Activated CD8-positive, alpha-beta T cell treated with anti-CD3 and anti-CD28 coated beads for 36 hours (primary cell): ENCODE measurements around the gene ZNF92. TPM values are rescaled to one million over a fixed set of nuclear protein-coding genes. Genes with fewer than 3 reads are reported as not detected.

ENCODE experiments used
- ATAC-seq: fragments of 200-7000 bp; cut with Tn5 transposase; one replicate; pipeline ENCODE4 v1.10.0; 2021; ENCODE audit warnings: mild to moderate bottlenecking, moderate library complexity
- CTCF ChIA-PET: fragments of 350-600 bp; sonication (Branson Sonifier 250); formaldehyde crosslinking; loops from one replicate; lab custom pipeline; 2021; ENCODE audit warnings: antibody characterized with exemption; lab: Charles Lee
- POLR2A ChIA-PET: fragments of 350-600 bp; sonication (Branson Sonifier 250); formaldehyde crosslinking; loops from one replicate; lab custom pipeline; 2021; ENCODE audit warnings: antibody characterized with exemption; lab: Charles Lee
- DNase-seq: peaks from one replicate; pipeline ENCODE4 v3.0.0-alpha.2; 2020
- H3K27ac Mint-ChIP-seq: one replicate; pipeline ENCODE4 v1.8.0; 2021; ENCODE audit warnings: mild to moderate bottlenecking, mixed read lengths
- H3K27me3 Mint-ChIP-seq: one replicate; pipeline ENCODE4 v1.8.0; 2021; ENCODE audit warnings: mixed read lengths
- H3K36me3 Mint-ChIP-seq: one replicate; pipeline ENCODE4 v1.8.0; 2021; ENCODE audit warnings: low read depth, mixed read lengths
- H3K4me1 Mint-ChIP-seq: one replicate; pipeline ENCODE4 v1.8.0; 2021; ENCODE audit warnings: low read depth, mixed read lengths
- H3K4me3 Mint-ChIP-seq: one replicate; pipeline ENCODE4 v1.8.0; 2021; ENCODE audit warnings: mild to moderate bottlenecking, moderate library complexity, mixed read lengths
- H3K9me3 Mint-ChIP-seq: one replicate; pipeline ENCODE4 v1.8.0; 2021; ENCODE audit warnings: mixed read lengths
- intact Hi-C: fragments of 100-400 bp; cut with micrococcal nuclease; formaldehyde crosslinking; loops from one replicate; pipeline ENCODE4 v1.10.0; 2022
- total RNA-seq, 2 experiments: library from RNA; stranded (reverse); gene quantifications; one replicate each; pipeline ENCODE4 v1.2.3, GENCODE V29; 2021
- TF ChIP-seq, protein P1 (sequence below): fragments of 200-600 bp; IDR thresholded peaks from one replicate; pipeline ENCODE4 v1.8.0; 2022; ENCODE audit warnings: antibody characterized with exemption, mild to moderate bottlenecking

Gene ZNF92
- total RNA-seq, 2 experiments from 2014 or later = 13.7 to 13.8 TPM

DNA sequence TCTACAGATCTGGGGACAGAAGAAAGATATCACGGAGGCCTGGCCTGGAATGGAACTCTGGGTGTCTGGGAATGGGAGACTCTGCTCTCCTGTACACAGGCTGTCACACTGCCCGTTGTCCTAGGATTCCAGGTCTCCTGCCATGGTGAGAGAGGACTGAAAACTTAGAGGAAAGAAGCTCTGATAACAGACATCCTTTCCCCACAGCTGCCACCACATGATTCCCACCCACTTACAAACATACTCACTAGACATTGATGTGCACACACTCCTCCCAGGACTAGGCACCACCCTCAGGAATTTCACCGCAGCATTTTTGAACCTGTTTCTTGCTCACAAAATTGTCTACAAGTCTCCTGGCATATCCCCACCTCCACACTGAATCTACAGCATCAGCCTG lies 5.7 kb downstream of the ZNF92 start:
- Mint-ChIP-seq H3K4me1 (peaks cover 66% of the 10 kb centered on the region), H3K27ac (no peak overlapping the region), H3K4me3 (no peak overlapping the region), H3K36me3 (peaks cover 59% of the 10 kb centered on the region), H3K9me3 (no peaks in the 10 kb centered on the region), H3K27me3 (no peaks in the 10 kb centered on the region)
- TF ChIP-seq, protein P1, sequence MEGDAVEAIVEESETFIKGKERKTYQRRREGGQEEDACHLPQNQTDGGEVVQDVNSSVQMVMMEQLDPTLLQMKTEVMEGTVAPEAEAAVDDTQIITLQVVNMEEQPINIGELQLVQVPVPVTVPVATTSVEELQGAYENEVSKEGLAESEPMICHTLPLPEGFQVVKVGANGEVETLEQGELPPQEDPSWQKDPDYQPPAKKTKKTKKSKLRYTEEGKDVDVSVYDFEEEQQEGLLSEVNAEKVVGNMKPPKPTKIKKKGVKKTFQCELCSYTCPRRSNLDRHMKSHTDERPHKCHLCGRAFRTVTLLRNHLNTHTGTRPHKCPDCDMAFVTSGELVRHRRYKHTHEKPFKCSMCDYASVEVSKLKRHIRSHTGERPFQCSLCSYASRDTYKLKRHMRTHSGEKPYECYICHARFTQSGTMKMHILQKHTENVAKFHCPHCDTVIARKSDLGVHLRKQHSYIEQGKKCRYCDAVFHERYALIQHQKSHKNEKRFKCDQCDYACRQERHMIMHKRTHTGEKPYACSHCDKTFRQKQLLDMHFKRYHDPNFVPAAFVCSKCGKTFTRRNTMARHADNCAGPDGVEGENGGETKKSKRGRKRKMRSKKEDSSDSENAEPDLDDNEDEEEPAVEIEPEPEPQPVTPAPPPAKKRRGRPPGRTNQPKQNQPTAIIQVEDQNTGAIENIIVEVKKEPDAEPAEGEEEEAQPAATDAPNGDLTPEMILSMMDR = no peak
- CTCF ChIA-PET = no interaction called here
- POLR2A ChIA-PET = no interaction called here
- DNase-seq (no peak), ATAC-seq (no peak)
- intact Hi-C loops = no loop called here

DNA sequence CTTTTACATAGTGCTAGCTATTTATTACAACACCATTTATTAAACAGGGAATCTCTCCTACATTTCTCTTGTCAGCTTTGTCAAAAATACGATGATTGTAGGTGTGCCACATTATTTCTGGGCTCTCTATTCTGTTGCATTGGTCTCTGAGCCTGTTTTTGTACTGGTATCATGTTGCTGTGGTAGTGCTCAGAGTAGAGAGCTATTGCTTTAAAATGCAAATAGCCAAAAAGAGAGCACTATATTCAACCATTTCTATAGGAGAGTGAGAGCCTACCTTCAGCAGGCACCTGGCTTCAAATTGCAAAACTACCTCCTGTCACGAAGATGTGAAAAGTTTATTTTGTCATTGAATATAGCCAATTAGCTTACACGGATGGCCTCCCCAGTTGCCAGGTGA lies 8.1 kb downstream of the ZNF92 start:
- H3K9me3 Mint-ChIP-seq = no peaks in the 10 kb centered on the region
- peaks cover 61% of the 10 kb centered on the region for H3K36me3 Mint-ChIP-seq
- DNase-seq (no peak), ATAC-seq (no peak)
- CTCF ChIA-PET = no interaction called here
- H3K4me3 Mint-ChIP-seq = no peak overlapping the region
- H3K27ac Mint-ChIP-seq = no peak overlapping the region
- POLR2A ChIA-PET = interaction anchor here (3.1 kb wide), 1 partner anchor 8 kb away, joined by 19 read pairs; the partner anchor contains the start of gene ZNF92
- intact Hi-C loops = no loop called here
- TF ChIP-seq, protein P1 = no peak
- no peaks in the 10 kb centered on the region for H3K27me3 Mint-ChIP-seq
- peaks cover 73% of the 10 kb centered on the region for H3K4me1 Mint-ChIP-seq

DNA sequence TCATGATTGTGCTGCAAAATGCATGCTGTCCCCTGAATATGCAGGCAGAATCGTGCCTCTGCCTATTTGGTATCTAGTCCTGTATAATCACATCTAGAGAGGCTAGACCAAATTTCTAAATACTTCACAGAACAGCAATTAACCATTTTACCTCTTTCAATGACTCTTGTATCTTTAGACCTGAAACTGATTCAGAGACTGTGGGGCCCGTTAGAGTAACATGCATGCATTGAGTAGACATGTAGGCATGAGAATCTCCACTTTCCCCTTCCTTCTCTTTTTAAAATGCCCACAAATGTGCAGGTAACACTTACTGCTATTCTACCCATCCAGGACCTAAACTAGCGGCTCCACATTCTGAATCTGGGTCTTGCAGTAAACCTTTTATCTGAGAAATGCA lies 8.8 kb downstream of the ZNF92 start:
- Mint-ChIP-seq H3K4me3 (no peak overlapping the region), H3K36me3 (peaks cover 58% of the 10 kb centered on the region), H3K4me1 (peaks cover 68% of the 10 kb centered on the region), H3K27ac (no peak overlapping the region), H3K9me3 (peaks cover 2% of the 10 kb centered on the region), H3K27me3 (no peaks in the 10 kb centered on the region)
- intact Hi-C loops = no loop called here
- no peak for DNase-seq
- TF ChIP-seq, protein P1 = no peak
- no peak for ATAC-seq
- ChIA-PET CTCF (no interaction called here), POLR2A (interaction anchor here (3.1 kb wide), 1 partner anchor 9 kb away, joined by 19 read pairs; the partner anchor contains the start of gene ZNF92)

DNA sequence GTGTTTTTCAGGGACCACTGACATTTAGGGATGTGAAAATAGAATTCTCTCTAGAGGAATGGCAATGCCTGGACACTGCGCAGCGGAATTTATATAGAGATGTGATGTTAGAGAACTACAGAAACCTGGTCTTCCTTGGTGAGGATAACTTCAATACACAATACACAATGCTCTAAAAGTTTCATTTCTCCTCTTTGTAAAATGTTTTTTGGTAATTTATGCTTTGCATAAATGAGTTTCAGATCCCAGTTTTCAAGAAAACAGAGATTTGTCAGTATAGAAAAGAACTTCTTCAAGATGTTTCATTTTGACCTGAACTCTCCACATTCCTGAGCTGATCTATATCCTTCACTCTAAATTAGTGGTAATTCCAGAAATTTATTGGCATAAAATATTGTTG lies 14.2 kb downstream of the ZNF92 start:
- POLR2A ChIA-PET = no interaction called here
- peaks cover 38% of the 10 kb centered on the region for H3K4me1 Mint-ChIP-seq
- DNase-seq = no peak
- no peak overlapping the region for H3K4me3 Mint-ChIP-seq
- peaks cover 59% of the 10 kb centered on the region for H3K36me3 Mint-ChIP-seq
- CTCF ChIA-PET = no interaction called here
- TF ChIP-seq, protein P1 = no peak
- intact Hi-C loops = no loop called here
- peaks cover 7% of the 10 kb centered on the region for H3K9me3 Mint-ChIP-seq
- no peak for ATAC-seq
- H3K27ac Mint-ChIP-seq = no peak overlapping the region
- no peaks in the 10 kb centered on the region for H3K27me3 Mint-ChIP-seq

DNA sequence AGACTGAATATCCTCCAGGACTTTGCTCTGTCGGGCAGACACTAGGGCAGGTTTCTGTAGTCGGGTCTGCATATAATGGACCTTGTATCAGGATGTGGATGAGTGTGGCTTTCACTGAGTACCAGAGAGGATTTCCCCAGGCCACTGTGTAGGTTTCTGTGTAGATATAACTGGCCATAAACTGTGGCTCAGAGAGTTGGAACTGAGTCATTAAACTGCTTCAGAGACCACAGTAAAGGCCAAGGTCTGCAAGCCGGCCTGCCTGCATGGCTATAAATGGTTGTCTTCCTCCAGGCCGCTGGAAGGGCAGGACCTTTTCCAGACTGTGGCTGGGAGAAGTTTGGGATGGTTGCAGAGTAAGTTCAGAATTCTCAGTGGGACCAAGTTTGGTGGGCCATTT lies 16.9 kb downstream of the ZNF92 start:
- intact Hi-C loops = no loop called here
- no peak overlapping the region for H3K4me3 Mint-ChIP-seq
- peaks cover 74% of the 10 kb centered on the region for H3K36me3 Mint-ChIP-seq
- H3K4me1 Mint-ChIP-seq = peaks cover 22% of the 10 kb centered on the region
- peaks cover 14% of the 10 kb centered on the region for H3K9me3 Mint-ChIP-seq
- CTCF ChIA-PET = no interaction called here
- H3K27me3 Mint-ChIP-seq = no peaks in the 10 kb centered on the region
- TF ChIP-seq, protein P1 = no peak
- H3K27ac Mint-ChIP-seq = peak overlapping the region; percentile 38
- POLR2A ChIA-PET = no interaction called here
- DNase-seq (no peak), ATAC-seq (no peak)
